DMS153 treated with DMSO at 0.1 percent for 48 hours (cell line): ENCODE measurements around the gene INTS15.

Experiments used
- DNase-seq: peaks from one replicate; lab custom pipeline; 2025; ENCODE audit not compliant: unreplicated experiment; lab: John Stamatoyannopoulos, UW

The INTS15 gene

GRCh38 chr7:6589829-6590644 lies at the start of gene INTS15:
TSS of gene INTS15 (plus strand) at chr7:6590021. CDS start at chr7:6590284, 263 bp downstream.
- peak; percentile 78 for DNase-seq

- no peak for DNase-seq
These were observed 47.5 kb upstream of the INTS15 start for GRCh38 chr7:6542368-6542767.

- DNase-seq = no peak
These were observed 44.3 kb upstream of the INTS15 start for GRCh38 chr7:6545398-6546126.

- no peak for DNase-seq
These were observed 43.1 kb upstream of the INTS15 start for GRCh38 chr7:6546498-6547251.

- no peak for DNase-seq
These were observed 42.4 kb upstream of the INTS15 start for GRCh38 chr7:6547400-6547799.

GRCh38 chr7:6551016-6551511 lies 38.8 kb upstream of the INTS15 start, which contains the start of gene GRID2IP:
TSS of gene GRID2IP (minus strand) at chr7:6551461. CDS start at chr7:6551436, 25 bp downstream.
- no peak for DNase-seq

GRCh38 chr7:6553448-6554044 lies 36.3 kb upstream of the INTS15 start:
- no peak for DNase-seq

- DNase-seq = no peak
These were observed 35.0 kb upstream of the INTS15 start for GRCh38 chr7:6554848-6555247.

GRCh38 chr7:6556196-6556595 lies 33.6 kb upstream of the INTS15 start:
- no peak for DNase-seq

- no peak for DNase-seq
These were observed 31.0 kb upstream of the INTS15 start for GRCh38 chr7:6558837-6559236.

- no peak for DNase-seq
These were observed 29.9 kb upstream of the INTS15 start for GRCh38 chr7:6559896-6560295.

GRCh38 chr7:6562106-6562505 lies 27.7 kb upstream of the INTS15 start:
- DNase-seq = no peak

- DNase-seq = no peak
These were observed 25.7 kb upstream of the INTS15 start for GRCh38 chr7:6563936-6564770.

GRCh38 chr7:6565655-6566054 lies 24.2 kb upstream of the INTS15 start:
- no peak for DNase-seq

- no peak for DNase-seq
These were observed 21.9 kb upstream of the INTS15 start for GRCh38 chr7:6567886-6568285.

GRCh38 chr7:6571160-6571779 lies 18.6 kb upstream of the INTS15 start:
- DNase-seq = no peak

- DNase-seq = no peak
These were observed 14.4 kb upstream of the INTS15 start for GRCh38 chr7:6575281-6576023.

GRCh38 chr7:6576024-6576866 lies 13.6 kb upstream of the INTS15 start:
- no peak for DNase-seq
